BLaER1 treated with 17β-estradiol and CSF1 and Interleukin-3, amounts not matched to agents 10 nM and 100 nM (cell line): ENCODE data around the gene POLRMT.
"Not testable (repeated sequence)": the region's sequence is repeated elsewhere in the genome, so short reads cannot be mapped to it uniquely, and the experiment has no call there.

Experiments used
- H3K27ac ChIP-seq, 11 experiments: shearing (Covaris generic); formaldehyde crosslinking; 2 replicates each; pipeline ENCODE4 v1.8.1; 2022
- H3K27me3 ChIP-seq, 11 experiments: shearing (Covaris generic); formaldehyde crosslinking; 2 replicates each; pipeline ENCODE4 v1.8.1; 2022
- H3K36me3 ChIP-seq, 11 experiments: shearing (Covaris generic); formaldehyde crosslinking; 2 replicates each; pipeline ENCODE4 v1.8.1; 2022
- H3K4me1 ChIP-seq, 10 experiments: shearing (Covaris generic); formaldehyde crosslinking; 2 replicates each; pipeline ENCODE4 v1.8.1; 2022
- H3K4me2 ChIP-seq, 11 experiments: shearing (Covaris generic); formaldehyde crosslinking; 2 replicates each; pipeline ENCODE4 v1.8.1; 2022
- H3K4me3 ChIP-seq, 10 experiments: shearing (Covaris generic); formaldehyde crosslinking; 2 replicates each; pipeline ENCODE4 v1.8.1; 2022
- H3K9ac ChIP-seq, 11 experiments: shearing (Covaris generic); formaldehyde crosslinking; 2 replicates each; pipeline ENCODE4 v1.8.1; 2022
- H3K9me3 ChIP-seq, 11 experiments: shearing (Covaris generic); formaldehyde crosslinking; replicated peaks in 1 of 11; 2 replicates each; pipeline ENCODE4 v1.8.1; 2022
- H4K20me1 ChIP-seq, 11 experiments: shearing (Covaris generic); formaldehyde crosslinking; 2 replicates each; pipeline ENCODE4 v1.8.1; 2022
- Cebpa-rat ChIP-seq, 11 experiments: shearing (Covaris generic); IDR thresholded peaks; 2 replicates each; pipeline ENCODE4 v1.8.1; 2022

The POLRMT gene

GRCh38 chr19:585551-586110 is 47.7 kb downstream of the POLRMT start:
- Histone ChIP-seq H3K36me3 (peaks cover 23 to 33% (median 29%) of the 10 kb centered on the region in 11 experiments), H3K4me3 (no peak overlapping the region), H3K9me3 (no peaks in the 10 kb centered on the region; a peak in 1 of 22 replicates), H3K4me2 (no peak overlapping the region), H3K27me3 (peaks cover 27 to 44% (median 32%) of the 10 kb centered on the region in 11 experiments), H3K27ac (no peak overlapping the region), H4K20me1 (peaks cover 34 to 92% (median 78%) of the 10 kb centered on the region in 11 experiments), H3K9ac (no peak overlapping the region), H3K4me1 (peaks cover 9 to 26% (median 17%) of the 10 kb centered on the region in 10 experiments; a peak in 19 of 20 replicates)
- TF ChIP-seq Cebpa-rat (IDR thresholded peaks at IDR 0.05), result no peak

DNA sequence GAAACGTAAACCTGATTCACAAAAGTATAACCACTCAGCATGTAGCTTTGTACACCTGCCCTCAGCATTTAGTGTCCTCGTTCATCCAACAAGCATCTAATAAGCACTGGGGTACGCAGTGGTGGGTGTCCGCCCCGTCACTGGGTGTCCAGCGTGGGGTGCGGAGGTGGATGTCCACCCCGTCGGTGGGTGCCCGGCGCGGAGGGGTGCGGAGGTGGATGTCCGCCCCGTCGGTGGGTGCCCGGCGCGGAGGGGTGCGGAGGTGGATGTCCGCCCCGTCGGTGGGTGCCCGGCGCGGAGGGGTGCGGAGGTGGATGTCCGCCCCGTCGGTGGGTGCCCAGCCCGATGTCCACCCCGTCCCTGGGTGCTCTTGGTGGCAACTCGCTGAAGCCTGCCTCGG is 48.2 kb downstream of the POLRMT start:
- not testable (repeated sequence) for H3K9me3 ChIP-seq, H3K4me3 ChIP-seq, H3K4me2 ChIP-seq, H3K9ac ChIP-seq, H3K27ac ChIP-seq
- Histone ChIP-seq H4K20me1 (peaks cover 38 to 92% (median 81%) of the 10 kb centered on the region in 11 experiments), H3K27me3 (peaks cover 23 to 39% (median 27%) of the 10 kb centered on the region in 11 experiments), H3K4me1 (peaks cover 9 to 26% (median 17%) of the 10 kb centered on the region in 10 experiments; a peak in 19 of 20 replicates), H3K36me3 (peaks cover 28 to 38% (median 34%) of the 10 kb centered on the region in 11 experiments)

- Histone ChIP-seq H3K4me2 (peak overlapping the region in 1 of 11 experiments; percentile 25; a peak in 1 of 22 replicates), H3K4me3 (no peak overlapping the region), H3K27me3 (peaks cover 19 to 35% (median 23%) of the 10 kb centered on the region in 11 experiments), H3K9ac (0 out of 22 replicates have a peak overlapping the region, but pooled peaks of 1 of the 11 experiments have one; percentile 15), H3K9me3 (no peaks in the 10 kb centered on the region), H3K27ac (no peak overlapping the region), H3K4me1 (peaks cover 9 to 26% (median 17%) of the 10 kb centered on the region in 10 experiments; a peak in 19 of 20 replicates), H4K20me1 (peaks cover 46 to 98% (median 86%) of the 10 kb centered on the region in 11 experiments), H3K36me3 (peaks cover 35 to 45% (median 41%) of the 10 kb centered on the region in 11 experiments)
- no peak for TF ChIP-seq Cebpa-rat (IDR thresholded peaks at IDR 0.05)
Measured at GRCh38 chr19:584240-585001, 48.9 kb downstream of the POLRMT start.

- peaks cover 9 to 24% (median 16%) of the 10 kb centered on the region in 10 experiments; a peak in 19 of 20 replicates for H3K4me1 ChIP-seq
- no peaks in the 10 kb centered on the region for H3K9me3 ChIP-seq
- 0 out of 22 replicates have a peak overlapping the region, but pooled peaks of 1 of the 11 experiments have one; percentile 15 for H3K9ac ChIP-seq
- H3K4me3 ChIP-seq, result no peak overlapping the region
- peaks cover 51 to 98% (median 86%) of the 10 kb centered on the region in 11 experiments for H4K20me1 ChIP-seq
- TF ChIP-seq Cebpa-rat (IDR thresholded peaks at IDR 0.05), result no peak
- H3K27ac ChIP-seq, result no peak overlapping the region
- peaks cover 14 to 30% (median 17%) of the 10 kb centered on the region in 11 experiments for H3K27me3 ChIP-seq
- peak overlapping the region in 1 of 11 experiments; percentile 25; a peak in 1 of 22 replicates for H3K4me2 ChIP-seq
- H3K36me3 ChIP-seq, result peaks cover 40 to 50% (median 47%) of the 10 kb centered on the region in 11 experiments
Measured at GRCh38 chr19:583968-584239, 49.4 kb downstream of the POLRMT start.

DNA sequence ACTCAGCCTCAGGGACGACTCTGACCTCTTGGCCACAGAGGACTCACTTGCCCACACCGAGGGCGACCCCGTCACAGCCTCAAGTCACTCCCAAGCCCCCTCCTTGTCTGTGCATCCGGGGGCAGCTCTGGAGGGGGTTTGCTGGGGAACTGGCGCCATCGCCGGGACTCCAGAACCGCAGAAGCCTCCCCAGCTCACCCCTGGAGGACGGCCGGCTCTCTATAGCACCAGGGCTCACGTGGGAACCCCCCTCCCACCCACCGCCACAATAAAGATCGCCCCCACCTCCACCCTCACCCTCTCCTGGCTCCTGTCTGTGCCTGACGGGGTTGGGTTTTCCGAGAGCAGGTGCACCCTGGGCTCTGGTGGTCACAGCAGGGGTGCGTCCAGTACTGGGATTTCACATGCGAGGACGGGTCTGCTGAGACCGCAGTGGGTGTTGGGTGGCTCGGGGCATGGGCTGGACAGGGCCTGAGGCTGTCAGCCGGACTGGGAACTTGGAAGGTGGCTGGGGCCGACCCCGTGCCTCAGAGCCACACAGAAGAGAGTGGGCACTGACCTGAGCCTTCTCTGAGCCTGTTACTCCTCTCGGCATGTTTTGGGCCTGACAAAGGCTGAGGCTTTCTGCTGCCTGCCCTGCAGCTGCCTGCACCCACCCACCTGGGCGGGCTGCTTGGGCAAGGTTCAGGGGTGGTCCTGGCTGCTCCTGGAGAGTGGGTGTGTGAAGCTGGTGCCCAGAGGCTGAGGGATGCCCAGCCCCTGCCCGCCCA is 50.0 kb downstream of the POLRMT start:
- H3K36me3 ChIP-seq, result peaks cover 43 to 55% (median 52%) of the 10 kb centered on the region in 11 experiments
- no peak overlapping the region for H3K4me3 ChIP-seq
- peaks cover 7 to 19% (median 14%) of the 10 kb centered on the region in 10 experiments; a peak in 19 of 20 replicates for H3K4me1 ChIP-seq
- TF ChIP-seq Cebpa-rat (IDR thresholded peaks at IDR 0.05), result no peak
- peaks cover 56 to 98% (median 86%) of the 10 kb centered on the region in 11 experiments for H4K20me1 ChIP-seq
- H3K27ac ChIP-seq, result no peak overlapping the region
- H3K27me3 ChIP-seq, result peaks cover 8 to 24% (median 12%) of the 10 kb centered on the region in 11 experiments
- H3K9me3 ChIP-seq, result no peaks in the 10 kb centered on the region
- H3K4me2 ChIP-seq, result peak overlapping the region in 1 of 11 experiments; percentile 25; a peak in 1 of 22 replicates
- 0 out of 22 replicates have a peak overlapping the region, but pooled peaks of 1 of the 11 experiments have one; percentile 15 for H3K9ac ChIP-seq

GRCh38 chr19:582497-583197 is 50.7 kb downstream of the POLRMT start:
- H3K4me3 ChIP-seq, result no peak overlapping the region
- no peak overlapping the region for H3K9ac ChIP-seq
- no peak for TF ChIP-seq Cebpa-rat (IDR thresholded peaks at IDR 0.05)
- H3K4me1 ChIP-seq, result peaks cover 4 to 15% (median 11%) of the 10 kb centered on the region in 10 experiments
- no peak overlapping the region for H3K4me2 ChIP-seq
- no peaks in the 10 kb centered on the region for H3K9me3 ChIP-seq
- peaks cover 50 to 63% (median 59%) of the 10 kb centered on the region in 11 experiments for H3K36me3 ChIP-seq
- peaks cover 63 to 98% (median 86%) of the 10 kb centered on the region in 11 experiments for H4K20me1 ChIP-seq
- H3K27ac ChIP-seq, result no peak overlapping the region
- peaks cover 1 to 17% (median 5%) of the 10 kb centered on the region in 11 experiments; a peak in 21 of 22 replicates for H3K27me3 ChIP-seq

GRCh38 chr19:581399-582111 is 51.8 kb downstream of the POLRMT start:
- Histone ChIP-seq H3K4me3 (no peak overlapping the region), H3K9ac (peak overlapping the region in 2 of 11 experiments; percentile 5 to 16; a peak in 1 of 22 replicates), H3K4me2 (no peak overlapping the region), H3K9me3 (no peaks in the 10 kb centered on the region), H3K27me3 (peaks cover 0 to 7% (median 0%) of the 10 kb centered on the region in 11 experiments; a peak in 4 of 22 replicates), H4K20me1 (peaks cover 74 to 98% (median 94%) of the 10 kb centered on the region in 11 experiments), H3K4me1 (peaks cover 14 to 24% (median 19%) of the 10 kb centered on the region in 10 experiments), H3K27ac (no peak overlapping the region), H3K36me3 (peaks cover 56 to 73% (median 69%) of the 10 kb centered on the region in 11 experiments)
- TF ChIP-seq Cebpa-rat (IDR thresholded peaks at IDR 0.05), result no peak
